IPS-20b (cell line): ENCODE data around the gene RAB44.
A peak's percentile ranks its signal among the peaks of the same experiment; 100 is the strongest.

Experiments
- H3K27ac ChIP-seq: one replicate; pipeline ENCODE4 v1.5.1; 2013; ENCODE audit warnings: low read length
- H3K27me3 ChIP-seq: 2 replicates; pipeline ENCODE4 v1.6.1; 2013; ENCODE audit warnings: mild to moderate bottlenecking, low read length, inconsistent platforms; ENCODE audit not compliant: insufficient read depth
- H3K36me3 ChIP-seq: 2 replicates; pipeline ENCODE4 v1.6.1; 2013; ENCODE audit warnings: low read depth, mild to moderate bottlenecking, inconsistent platforms, low read length, moderate library complexity; ENCODE audit not compliant: insufficient read depth
- H3K4me1 ChIP-seq: 2 replicates; pipeline ENCODE4 v1.6.1; 2013; ENCODE audit warnings: mild to moderate bottlenecking, control low read depth, inconsistent platforms, low read length, moderate library complexity; ENCODE audit not compliant: insufficient read depth
- H3K4me3 ChIP-seq: 2 replicates; pipeline ENCODE4 v1.5.1; 2013; ENCODE audit warnings: mild to moderate bottlenecking, low read length, inconsistent platforms
- H3K9ac ChIP-seq: 2 replicates; pipeline ENCODE4 v1.6.1; 2013; ENCODE audit warnings: low read depth, mild to moderate bottlenecking, inconsistent platforms, low read length, moderate library complexity
- H3K9me3 ChIP-seq: 2 replicates; pipeline ENCODE4 v1.6.1; 2013; ENCODE audit warnings: mild to moderate bottlenecking, low read depth, low read length, inconsistent platforms; ENCODE audit not compliant: insufficient read depth

RAB44 gene

GRCh38 chr6:36659271-36659670 lies 38.4 kb upstream of the RAB44 start:
- no peak overlapping the region for H3K27ac ChIP-seq
- no peak overlapping the region for H3K4me3 ChIP-seq
- peaks cover 11% of the 10 kb centered on the region for H3K27me3 ChIP-seq
- H3K36me3 ChIP-seq, result no peaks in the 10 kb centered on the region
- no peak overlapping the region for H3K9ac ChIP-seq
- H3K9me3 ChIP-seq, result no peaks in the 10 kb centered on the region
- no peaks in the 10 kb centered on the region; the same call in 1 of the 2 replicates for H3K4me1 ChIP-seq

GRCh38 chr6:36660771-36661471 lies 36.7 kb upstream of the RAB44 start:
- Histone ChIP-seq H3K36me3 (no peaks in the 10 kb centered on the region), H3K9ac (no peak overlapping the region), H3K27ac (no peak overlapping the region), H3K27me3 (peaks cover 11% of the 10 kb centered on the region), H3K4me3 (peak overlapping the region; percentile 32), H3K9me3 (no peaks in the 10 kb centered on the region), H3K4me1 (peaks cover under 1% of the 10 kb centered on the region; the same call in 1 of the 2 replicates)

- Histone ChIP-seq H3K27me3 (peaks cover 11% of the 10 kb centered on the region), H3K9ac (no peak overlapping the region), H3K4me3 (no peak overlapping the region), H3K9me3 (no peaks in the 10 kb centered on the region), H3K36me3 (no peaks in the 10 kb centered on the region), H3K27ac (no peak overlapping the region), H3K4me1 (peaks cover 15% of the 10 kb centered on the region)
Observed at GRCh38 chr6:36662380-36662779, 35.2 kb upstream of the RAB44 start.

GRCh38 chr6:36662827-36663256 lies 34.8 kb upstream of the RAB44 start:
- Histone ChIP-seq H3K9me3 (no peaks in the 10 kb centered on the region), H3K4me3 (no peak overlapping the region), H3K27ac (no peak overlapping the region), H3K27me3 (peaks cover 11% of the 10 kb centered on the region), H3K4me1 (peaks cover 18% of the 10 kb centered on the region), H3K36me3 (no peaks in the 10 kb centered on the region), H3K9ac (no peak overlapping the region; the same call in 1 of the 2 replicates)

- H3K27ac ChIP-seq, result no peak overlapping the region
- H3K9me3 ChIP-seq, result no peaks in the 10 kb centered on the region
- peaks cover 18% of the 10 kb centered on the region for H3K4me1 ChIP-seq
- no peak overlapping the region for H3K9ac ChIP-seq
- no peaks in the 10 kb centered on the region for H3K36me3 ChIP-seq
- H3K27me3 ChIP-seq, result peaks cover 11% of the 10 kb centered on the region
- H3K4me3 ChIP-seq, result no peak overlapping the region
Observed at GRCh38 chr6:36663504-36664446, 33.9 kb upstream of the RAB44 start.

- H3K27ac ChIP-seq, result no peak overlapping the region
- H3K9ac ChIP-seq, result no peak overlapping the region
- no peak overlapping the region for H3K4me3 ChIP-seq
- H3K4me1 ChIP-seq, result peaks cover 25% of the 10 kb centered on the region
- H3K36me3 ChIP-seq, result no peaks in the 10 kb centered on the region
- H3K9me3 ChIP-seq, result no peaks in the 10 kb centered on the region
- H3K27me3 ChIP-seq, result peaks cover 11% of the 10 kb centered on the region
Observed at GRCh38 chr6:36665180-36665579, 32.4 kb upstream of the RAB44 start.

GRCh38 chr6:36666287-36666686 lies 31.3 kb upstream of the RAB44 start:
- peak overlapping the region; percentile 3; the same call in 1 of the 2 replicates for H3K4me3 ChIP-seq
- H3K27me3 ChIP-seq, result peaks cover 6% of the 10 kb centered on the region
- no peaks in the 10 kb centered on the region for H3K9me3 ChIP-seq
- no peaks in the 10 kb centered on the region for H3K36me3 ChIP-seq
- peak overlapping the region; percentile 54; the same call in 1 of the 2 replicates for H3K9ac ChIP-seq
- peak overlapping the region; percentile 14 for H3K27ac ChIP-seq
- peaks cover 25% of the 10 kb centered on the region for H3K4me1 ChIP-seq

- H3K36me3 ChIP-seq, result no peaks in the 10 kb centered on the region
- H3K4me1 ChIP-seq, result peaks cover 25% of the 10 kb centered on the region
- no peak overlapping the region for H3K27ac ChIP-seq
- H3K9ac ChIP-seq, result peak overlapping the region; percentile 54; the same call in 1 of the 2 replicates
- peak overlapping the region; percentile 3; the same call in 1 of the 2 replicates for H3K4me3 ChIP-seq
- no peaks in the 10 kb centered on the region for H3K27me3 ChIP-seq
- H3K9me3 ChIP-seq, result no peaks in the 10 kb centered on the region
Observed at GRCh38 chr6:36666826-36667591, 30.6 kb upstream of the RAB44 start.

- Histone ChIP-seq H3K9ac (no peak overlapping the region), H3K27me3 (no peaks in the 10 kb centered on the region), H3K4me1 (peaks cover 25% of the 10 kb centered on the region), H3K4me3 (no peak overlapping the region), H3K36me3 (no peaks in the 10 kb centered on the region), H3K27ac (no peak overlapping the region), H3K9me3 (no peaks in the 10 kb centered on the region)
Observed at GRCh38 chr6:36668591-36668990, 29.0 kb upstream of the RAB44 start.

- H3K4me3 ChIP-seq, result no peak overlapping the region
- H3K9me3 ChIP-seq, result no peaks in the 10 kb centered on the region
- no peaks in the 10 kb centered on the region for H3K27me3 ChIP-seq
- H3K4me1 ChIP-seq, result peaks cover 25% of the 10 kb centered on the region
- H3K36me3 ChIP-seq, result no peaks in the 10 kb centered on the region
- H3K27ac ChIP-seq, result no peak overlapping the region
- no peak overlapping the region for H3K9ac ChIP-seq
Observed at GRCh38 chr6:36669002-36669401, 28.6 kb upstream of the RAB44 start.

- H3K9ac ChIP-seq, result no peak overlapping the region
- H3K27ac ChIP-seq, result no peak overlapping the region
- no peaks in the 10 kb centered on the region for H3K27me3 ChIP-seq
- peaks cover 25% of the 10 kb centered on the region for H3K4me1 ChIP-seq
- no peaks in the 10 kb centered on the region for H3K9me3 ChIP-seq
- no peaks in the 10 kb centered on the region for H3K36me3 ChIP-seq
- no peak overlapping the region for H3K4me3 ChIP-seq
Observed at GRCh38 chr6:36670271-36670670, 27.4 kb upstream of the RAB44 start.
